HepG2 (cell line): ENCODE results near the gene SPOPL. TPM values are rescaled to one million over a fixed set of nuclear protein-coding genes. Genes with fewer than 3 reads are reported as not detected.

Source experiments
- BORCS8-MEF2B ChIP-seq: sonication (generic); formaldehyde crosslinking; IDR thresholded peaks from 2 replicates; pipeline ENCODE4 v1.8.0; 2022; ENCODE audit warnings: mild to moderate bottlenecking, missing genetic modification reagents
- CBX1 ChIP-seq: IDR thresholded peaks from one replicate; pipeline ENCODE4 v1.6.1; 2016; ENCODE audit warnings: antibody characterized with exemption, low read depth
- CBX2 ChIP-seq, 2 experiments: fragments of 200-600 bp in 1 of 2; sonication (generic); formaldehyde crosslinking in 1 of 2; IDR thresholded peaks; 2 replicates each; pipeline versions ENCODE4 v1.7.0 to v1.8.1; 2018 to 2022; ENCODE audit warnings: low read depth in 2 of 2, low read length in 1 of 2, mild to moderate bottlenecking in 1 of 2, missing genetic modification reagents in 1 of 2
- CCAR2 ChIP-seq: fragments of 200-400 bp; formaldehyde crosslinking; optimal IDR thresholded peaks from 2 replicates; pipeline ENCODE3; 2018; ENCODE audit warnings: low read depth, mild to moderate bottlenecking, low read length, moderate library complexity
- EP300 ChIP-seq, 3 experiments: sonication (generic) in 1 of 3; formaldehyde crosslinking in 1 of 3; IDR thresholded peaks; 2 replicates each; pipeline versions ENCODE4 v1.5.1 to v1.6.1; 2011 to 2020; ENCODE audit warnings: low read depth in 2 of 3, low read length in 2 of 3, borderline replicate concordance in 1 of 3, improper control_type of control experiment in 1 of 3, mild to moderate bottlenecking in 1 of 3, missing genetic modification reagents in 1 of 3, moderate library complexity in 1 of 3
- GPN1 ChIP-seq: sonication (generic); formaldehyde crosslinking; IDR thresholded peaks from 2 replicates; pipeline ENCODE4 v1.5.1; 2020; ENCODE audit warnings: missing genetic modification reagents, borderline replicate concordance
- HNF4G ChIP-seq, 2 experiments: sonication (generic) in 1 of 2; formaldehyde crosslinking in 1 of 2; IDR thresholded peaks; 2 replicates each; pipeline versions ENCODE4 v1.4.0 to v1.6.1; 2011 to 2020; ENCODE audit warnings: borderline replicate concordance in 2 of 2, low read depth in 2 of 2, mild to moderate bottlenecking in 2 of 2, low read length in 1 of 2, missing genetic modification reagents in 1 of 2, moderate library complexity in 1 of 2
- MAFK ChIP-seq, 2 experiments: IDR thresholded peaks in 1 of 2; conservative IDR thresholded peaks in 1 of 2; 2 replicates each; pipeline ENCODE4 v1.6.1; 2011; ENCODE audit warnings: improper control_type of control experiment in 2 of 2, low read length in 2 of 2
- NCOR1 ChIP-seq: fragments of 200-600 bp; sonication (generic); IDR thresholded peaks from 2 replicates; pipeline ENCODE4 v1.7.0; 2017; ENCODE audit warnings: antibody characterized with exemption, low read length, borderline replicate concordance
- NFRKB ChIP-seq: fragments of 450-650 bp; IDR thresholded peaks from 2 replicates; pipeline ENCODE4 v1.6.1; 2017
- PAX8 ChIP-seq: sonication (generic); formaldehyde crosslinking; IDR thresholded peaks from 2 replicates; pipeline ENCODE4 v1.8.0; 2022; ENCODE audit warnings: mild to moderate bottlenecking, missing genetic modification reagents, borderline replicate concordance
- RBFOX2 ChIP-seq: fragments of 200-400 bp; formaldehyde crosslinking; IDR thresholded peaks from 2 replicates; pipeline ENCODE4 v1.6.1; 2017; ENCODE audit warnings: low read depth, mild to moderate bottlenecking, low read length
- RNF2 ChIP-seq: fragments of 450-650 bp; conservative IDR thresholded peaks from 2 replicates; pipeline ENCODE4 v1.6.1; 2016; ENCODE audit warnings: low read depth
- ZNF552 ChIP-seq: sonication (generic); formaldehyde crosslinking; IDR thresholded peaks from 2 replicates; pipeline ENCODE4 v1.9.0; 2022; ENCODE audit warnings: missing genetic modification reagents, mild to moderate bottlenecking, borderline replicate concordance
- ZNF652 ChIP-seq: IDR thresholded peaks from 2 replicates; pipeline ENCODE4 v1.6.1; 2016; ENCODE audit warnings: low read depth, borderline replicate concordance
- ZSCAN22 ChIP-seq: sonication (generic); formaldehyde crosslinking; IDR thresholded peaks from 2 replicates; pipeline ENCODE4 v1.4.0; 2020; ENCODE audit warnings: mild to moderate bottlenecking, missing genetic modification reagents
- polyA plus RNA-seq, 8 experiments: library from polyadenylated mRNA; depleted of rRNA in 3 of 8; stranded (reverse) in 7 of 8; unstranded in 1 of 8; fragments of >200 nt; fragmentation: Illumina TruSeq in 4 of 8; extraction: Trizol in 4 of 8; gene quantifications; 2 replicates each; pipeline versions ENCODE4 v1.2.1 to v1.2.3, GENCODE V29; 2011 to 2016; ENCODE audit warnings: low read depth in 4 of 8, missing spikeins in 1 of 8, mixed read lengths in 1 of 8; ENCODE audit not compliant: insufficient read depth in 1 of 8
- total RNA-seq, 5 experiments: library from RNA; depleted of rRNA; stranded (reverse); fragments of >200 nt; fragmentation: Illumina TruSeq; extraction: Trizol; gene quantifications; 2 replicates each; pipeline ENCODE4 v1.2.3, GENCODE V29; 2016; ENCODE audit warnings: low read depth in 1 of 5
- TF ChIP-seq, protein P1 (sequence below): sonication (generic); formaldehyde crosslinking; IDR thresholded peaks from 2 replicates; pipeline ENCODE4 v1.9.0; 2022; ENCODE audit warnings: low read depth, missing genetic modification reagents
- TF ChIP-seq, protein P2 (sequence below): IDR thresholded peaks from 2 replicates; pipeline ENCODE4 v1.6.1; 2016; ENCODE audit warnings: missing genetic modification reagents, missing compliant biosample characterization
- TF ChIP-seq, protein P3 (sequence below): sonication (generic); formaldehyde crosslinking; IDR thresholded peaks from 2 replicates; pipeline ENCODE4 v1.8.0; 2022; ENCODE audit warnings: missing genetic modification reagents, mild to moderate bottlenecking, borderline replicate concordance
- TF ChIP-seq, protein P4 (sequence below): sonication (generic); formaldehyde crosslinking; IDR thresholded peaks from 2 replicates; pipeline ENCODE4 v1.8.0; 2022; ENCODE audit warnings: mild to moderate bottlenecking, missing genetic modification reagents, moderate library complexity
- TF ChIP-seq, protein P5 (sequence below): IDR thresholded peaks from 2 replicates; pipeline ENCODE4 v1.6.1; 2016
- TF ChIP-seq, protein P6 (sequence below): sonication (generic); formaldehyde crosslinking; IDR thresholded peaks from 2 replicates; pipeline ENCODE4 v1.4.0; 2020; ENCODE audit warnings: mild to moderate bottlenecking, low read depth, missing genetic modification reagents

The SPOPL gene
- total and polyA plus RNA-seq, 2 of the 13 experiments (the other 11 are each of a cell fraction or from before 2014, with no cell fraction given) = 12.6 to 51.6 TPM

DNA sequence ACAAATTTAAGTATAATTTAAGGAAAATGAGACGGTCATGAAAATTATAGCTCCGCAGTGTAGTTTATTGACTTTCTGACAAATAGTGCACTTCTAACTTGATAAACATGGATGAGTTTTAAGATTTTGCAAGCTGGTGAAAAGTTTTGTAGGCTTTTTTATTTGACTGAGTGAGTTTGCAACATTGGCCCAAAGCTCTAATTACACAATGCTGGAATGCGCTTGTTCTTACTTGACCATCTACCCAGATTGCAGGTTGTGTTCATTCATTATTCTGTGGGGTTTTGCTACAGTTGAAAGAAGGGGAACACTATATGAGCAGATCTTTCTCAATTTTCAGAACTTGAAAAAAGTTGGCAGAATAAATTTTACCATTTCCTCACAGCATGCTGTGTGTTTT, 13.5 kb downstream of the SPOPL start (continued):
- TF ChIP-seq, protein P1, sequence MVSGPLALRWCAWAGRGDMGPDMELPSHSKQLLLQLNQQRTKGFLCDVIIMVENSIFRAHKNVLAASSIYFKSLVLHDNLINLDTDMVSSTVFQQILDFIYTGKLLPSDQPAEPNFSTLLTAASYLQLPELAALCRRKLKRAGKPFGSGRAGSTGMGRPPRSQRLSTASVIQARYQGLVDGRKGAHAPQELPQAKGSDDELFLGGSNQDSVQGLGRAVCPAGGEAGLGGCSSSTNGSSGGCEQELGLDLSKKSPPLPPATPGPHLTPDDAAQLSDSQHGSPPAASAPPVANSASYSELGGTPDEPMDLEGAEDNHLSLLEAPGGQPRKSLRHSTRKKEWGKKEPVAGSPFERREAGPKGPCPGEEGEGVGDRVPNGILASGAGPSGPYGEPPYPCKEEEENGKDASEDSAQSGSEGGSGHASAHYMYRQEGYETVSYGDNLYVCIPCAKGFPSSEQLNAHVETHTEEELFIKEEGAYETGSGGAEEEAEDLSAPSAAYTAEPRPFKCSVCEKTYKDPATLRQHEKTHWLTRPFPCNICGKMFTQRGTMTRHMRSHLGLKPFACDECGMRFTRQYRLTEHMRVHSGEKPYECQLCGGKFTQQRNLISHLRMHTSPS (CRISPR knock-in tag) = no peak
- TF ChIP-seq NCOR1 (peak; percentile 23; the same call in 1 of the 2 replicates), ZSCAN22 (CRISPR knock-in tag) (no peak), NFRKB (no peak), CBX2 (IDR thresholded peaks at IDR 0.05; ENCODE audit: low read depth, low read length) (no peak), CBX2 (CRISPR knock-in tag; IDR thresholded peaks at IDR 0.05; ENCODE audit: low read depth) (no peak), PAX8 (no peak), HNF4G (IDR thresholded peaks at IDR 0.05; ENCODE audit: borderline replicate concordance, low read depth, low read length) (peak; percentile 26; the same call in 1 of the 2 replicates), HNF4G (CRISPR knock-in tag; IDR thresholded peaks at IDR 0.05; ENCODE audit: borderline replicate concordance, low read depth) (no peak), MAFK (conservative IDR thresholded peaks at IDR 0.05 in 1 of 2, IDR thresholded peaks at IDR 0.05 in 1 of 2; ENCODE audit: low read length in 2 of 2) (peak; percentile 46 to 51; a peak in 3 of 4 replicates), RNF2 (no peak), CCAR2 (no peak), ZNF552 (no peak), ZNF652 (CRISPR knock-in tag) (no peak), CBX1 (no peak), BORCS8-MEF2B (CRISPR knock-in tag) (no peak), EP300 (IDR thresholded peaks at IDR 0.05; ENCODE audit: low read depth in 2 of 2, low read length in 2 of 2) (peak in 1 of 2 experiments; percentile 55; a peak in 1 of 4 replicates), EP300 (CRISPR knock-in tag; IDR thresholded peaks at IDR 0.05; ENCODE audit: borderline replicate concordance) (no peak), GPN1 (CRISPR knock-in tag) (no peak), RBFOX2 (no peak)
- TF ChIP-seq, protein P2, sequence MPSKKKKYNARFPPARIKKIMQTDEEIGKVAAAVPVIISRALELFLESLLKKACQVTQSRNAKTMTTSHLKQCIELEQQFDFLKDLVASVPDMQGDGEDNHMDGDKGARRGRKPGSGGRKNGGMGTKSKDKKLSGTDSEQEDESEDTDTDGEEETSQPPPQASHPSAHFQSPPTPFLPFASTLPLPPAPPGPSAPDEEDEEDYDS (CRISPR knock-in tag) = no peak
- TF ChIP-seq, protein P3, sequence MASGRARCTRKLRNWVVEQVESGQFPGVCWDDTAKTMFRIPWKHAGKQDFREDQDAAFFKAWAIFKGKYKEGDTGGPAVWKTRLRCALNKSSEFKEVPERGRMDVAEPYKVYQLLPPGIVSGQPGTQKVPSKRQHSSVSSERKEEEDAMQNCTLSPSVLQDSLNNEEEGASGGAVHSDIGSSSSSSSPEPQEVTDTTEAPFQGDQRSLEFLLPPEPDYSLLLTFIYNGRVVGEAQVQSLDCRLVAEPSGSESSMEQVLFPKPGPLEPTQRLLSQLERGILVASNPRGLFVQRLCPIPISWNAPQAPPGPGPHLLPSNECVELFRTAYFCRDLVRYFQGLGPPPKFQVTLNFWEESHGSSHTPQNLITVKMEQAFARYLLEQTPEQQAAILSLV (CRISPR knock-in tag) = no peak
- TF ChIP-seq, protein P4, sequence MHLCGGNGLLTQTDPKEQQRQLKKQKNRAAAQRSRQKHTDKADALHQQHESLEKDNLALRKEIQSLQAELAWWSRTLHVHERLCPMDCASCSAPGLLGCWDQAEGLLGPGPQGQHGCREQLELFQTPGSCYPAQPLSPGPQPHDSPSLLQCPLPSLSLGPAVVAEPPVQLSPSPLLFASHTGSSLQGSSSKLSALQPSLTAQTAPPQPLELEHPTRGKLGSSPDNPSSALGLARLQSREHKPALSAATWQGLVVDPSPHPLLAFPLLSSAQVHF (CRISPR knock-in tag) = no peak
- TF ChIP-seq, protein P5, sequence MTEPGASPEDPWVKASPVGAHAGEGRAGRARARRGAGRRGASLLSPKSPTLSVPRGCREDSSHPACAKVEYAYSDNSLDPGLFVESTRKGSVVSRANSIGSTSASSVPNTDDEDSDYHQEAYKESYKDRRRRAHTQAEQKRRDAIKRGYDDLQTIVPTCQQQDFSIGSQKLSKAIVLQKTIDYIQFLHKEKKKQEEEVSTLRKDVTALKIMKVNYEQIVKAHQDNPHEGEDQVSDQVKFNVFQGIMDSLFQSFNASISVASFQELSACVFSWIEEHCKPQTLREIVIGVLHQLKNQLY (CRISPR knock-in tag) = no peak
- TF ChIP-seq, protein P6, sequence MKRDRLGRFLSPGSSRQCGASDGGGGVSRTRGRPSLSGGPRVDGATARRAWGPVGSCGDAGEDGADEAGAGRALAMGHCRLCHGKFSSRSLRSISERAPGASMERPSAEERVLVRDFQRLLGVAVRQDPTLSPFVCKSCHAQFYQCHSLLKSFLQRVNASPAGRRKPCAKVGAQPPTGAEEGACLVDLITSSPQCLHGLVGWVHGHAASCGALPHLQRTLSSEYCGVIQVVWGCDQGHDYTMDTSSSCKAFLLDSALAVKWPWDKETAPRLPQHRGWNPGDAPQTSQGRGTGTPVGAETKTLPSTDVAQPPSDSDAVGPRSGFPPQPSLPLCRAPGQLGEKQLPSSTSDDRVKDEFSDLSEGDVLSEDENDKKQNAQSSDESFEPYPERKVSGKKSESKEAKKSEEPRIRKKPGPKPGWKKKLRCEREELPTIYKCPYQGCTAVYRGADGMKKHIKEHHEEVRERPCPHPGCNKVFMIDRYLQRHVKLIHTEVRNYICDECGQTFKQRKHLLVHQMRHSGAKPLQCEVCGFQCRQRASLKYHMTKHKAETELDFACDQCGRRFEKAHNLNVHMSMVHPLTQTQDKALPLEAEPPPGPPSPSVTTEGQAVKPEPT (CRISPR knock-in tag) = no peak
